Neural cell (in vitro differentiated cells): ENCODE measurements around the gene KL. TPM values are rescaled to one million over a fixed set of nuclear protein-coding genes. Genes with fewer than 3 reads are reported as not detected.

ENCODE experiments used
- H2AFZ ChIP-seq: fragments of 200-600, 300-800 bp; sonication (generic), shearing (Covaris generic); 2 replicates; pipeline ENCODE4 v1.6.0; 2014; ENCODE audit warnings: low read depth, mild to moderate bottlenecking, antibody characterized with exemption, low read length, moderate library complexity
- H3F3A ChIP-seq: fragments of 200-600 bp; shearing (Covaris generic); 2 replicates; pipeline ENCODE4 v1.6.1; 2016; ENCODE audit warnings: mild to moderate bottlenecking, moderate library complexity, mixed read lengths, antibody characterized with exemption, low read length; ENCODE audit not compliant: insufficient read depth, poor library complexity, severe bottlenecking
- H3K27ac ChIP-seq: fragments of 200-600, 300-800 bp; sonication (generic), shearing (Covaris generic); 2 replicates; pipeline ENCODE4 v1.5.1; 2014; ENCODE audit warnings: mild to moderate bottlenecking, low read length, moderate library complexity
- H3K27me3 ChIP-seq: fragments of 300-800, 200-600 bp; sonication (generic), shearing (Covaris generic); 2 replicates; pipeline ENCODE4 v1.6.0; 2014; ENCODE audit warnings: mild to moderate bottlenecking, low read depth, low read length, moderate library complexity; ENCODE audit not compliant: insufficient read depth
- H3K36me3 ChIP-seq: fragments of 300-800, 200-600 bp; sonication (generic), shearing (Covaris generic); 2 replicates; pipeline ENCODE4 v1.5.1; 2014; ENCODE audit warnings: mild to moderate bottlenecking, antibody characterized with exemption, low read length, moderate library complexity; ENCODE audit not compliant: insufficient read depth
- H3K4me2 ChIP-seq: fragments of 300-800, 200-600 bp; sonication (generic), shearing (Covaris generic); 2 replicates; pipeline ENCODE4 v1.6.0; 2014; ENCODE audit warnings: mild to moderate bottlenecking, low read length
- H3K4me3 ChIP-seq: fragments of 300-800, 200-600 bp; sonication (generic), shearing (Covaris generic); 2 replicates; pipeline ENCODE4 v1.5.1; 2014; ENCODE audit warnings: mild to moderate bottlenecking, low read length, moderate library complexity
- H3K79me2 ChIP-seq: fragments of 200-600 bp; shearing (Covaris generic); replicated peaks from 2 replicates; pipeline ENCODE4 v1.6.0; 2014; ENCODE audit warnings: mild to moderate bottlenecking, low read length, moderate library complexity; ENCODE audit not compliant: insufficient read depth
- H3K9ac ChIP-seq: fragments of 300-800, 200-600 bp; sonication (generic), shearing (Covaris generic); 2 replicates; pipeline ENCODE4 v1.6.1; 2016; ENCODE audit warnings: mild to moderate bottlenecking, low read length, mixed read lengths
- H3K9me2 ChIP-seq: fragments of 200-600 bp; shearing (Covaris generic); 2 replicates; pipeline ENCODE4 v1.6.1; 2016; ENCODE audit warnings: mild to moderate bottlenecking, low read length, mixed read lengths; ENCODE audit not compliant: insufficient read depth
- H3K9me3 ChIP-seq: fragments of 200-600, 300-800 bp; sonication (generic), shearing (Covaris generic); 2 replicates; pipeline ENCODE4 v1.6.1; 2016; ENCODE audit warnings: mild to moderate bottlenecking, mixed run types, low read length, moderate library complexity, mixed read lengths
- H4K20me1 ChIP-seq: fragments of 200-600 bp; shearing (Covaris generic); 2 replicates; pipeline ENCODE4 v1.6.1; 2016; ENCODE audit warnings: mild to moderate bottlenecking, mixed run types; ENCODE audit not compliant: insufficient read depth
- EP300 ChIP-seq: fragments of 450-650 bp; conservative IDR thresholded peaks from 2 replicates; pipeline ENCODE4 v1.6.1; 2014; ENCODE audit warnings: antibody characterized with exemption, mild to moderate bottlenecking, moderate library complexity; ENCODE audit not compliant: poor library complexity, severe bottlenecking
- EZH2 ChIP-seq: fragments of 200-600, 300-800 bp; shearing (Covaris generic), sonication (generic); IDR thresholded peaks from 2 replicates; pipeline ENCODE4 v1.6.1; 2014; ENCODE audit warnings: antibody characterized with exemption, low read length, borderline replicate concordance, mild to moderate bottlenecking; ENCODE audit not compliant: insufficient read depth, poor library complexity, severe bottlenecking
- MXI1 ChIP-seq: fragments of 450-650 bp; conservative IDR thresholded peaks from 2 replicates; pipeline ENCODE4 v1.6.1; 2014; ENCODE audit warnings: antibody characterized with exemption, mild to moderate bottlenecking; ENCODE audit not compliant: poor library complexity, severe bottlenecking
- POLR2AphosphoS5 ChIP-seq: IDR thresholded peaks from 2 replicates; pipeline ENCODE4 v1.6.1; 2012
- RAD21 ChIP-seq: fragments of 450-650 bp; conservative IDR thresholded peaks from 2 replicates; pipeline ENCODE4 v1.6.1; 2014; ENCODE audit warnings: antibody characterized with exemption, mild to moderate bottlenecking, moderate library complexity
- REST ChIP-seq: IDR thresholded peaks from 2 replicates; pipeline ENCODE4 v1.6.1; 2012; ENCODE audit warnings: borderline replicate concordance
- SMC3 ChIP-seq: fragments of 450-650 bp; conservative IDR thresholded peaks from 2 replicates; pipeline ENCODE4 v1.6.1; 2014; ENCODE audit warnings: antibody characterized with exemption, mild to moderate bottlenecking, moderate library complexity; ENCODE audit not compliant: poor library complexity
- TAF1 ChIP-seq: IDR thresholded peaks from 2 replicates; pipeline ENCODE4 v1.6.1; 2012; ENCODE audit warnings: low read depth
- polyA plus RNA-seq: library from polyadenylated mRNA; depleted of rRNA; stranded (reverse); fragments of >200 nt; gene quantifications from 2 replicates; pipeline ENCODE4 v1.2.3, GENCODE V29; 2014
- TF ChIP-seq, protein P1 (sequence below): fragments of 450-650 bp; IDR thresholded peaks from 2 replicates; pipeline ENCODE4 v1.5.1; 2014; ENCODE audit warnings: antibody characterized with exemption, mild to moderate bottlenecking, moderate library complexity; ENCODE audit not compliant: poor library complexity, severe bottlenecking

Gene KL
- polyA plus RNA-seq, 1 donor from 2014 or later: 0.09 TPM

DNA sequence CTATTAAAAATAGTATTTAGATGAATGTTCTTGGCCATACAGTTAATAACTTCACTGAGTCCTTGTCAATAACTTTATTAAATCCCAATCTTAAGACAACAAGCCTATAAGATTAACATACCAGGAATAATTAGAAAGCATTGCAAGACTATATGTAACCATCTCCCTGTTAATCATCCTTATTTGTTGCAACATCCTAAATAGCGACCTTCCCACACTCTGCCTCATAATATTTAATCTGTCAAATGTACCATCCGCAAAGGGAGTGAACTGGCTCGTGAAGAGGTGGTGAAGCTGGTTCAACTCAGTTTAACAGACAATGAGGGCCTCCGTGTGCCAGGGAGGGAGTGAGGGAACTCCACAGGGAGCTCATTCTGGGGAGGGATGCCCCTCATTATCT lies 33.9 kb downstream of the KL start:
- Histone ChIP-seq H3F3A (no peaks in the 10 kb centered on the region), H3K27ac (no peak overlapping the region), H4K20me1 (no peaks in the 10 kb centered on the region), H3K9me3 (no peaks in the 10 kb centered on the region), H3K36me3 (no peaks in the 10 kb centered on the region), H3K79me2 (no peaks in the 10 kb centered on the region), H3K9me2 (no peaks in the 10 kb centered on the region), H3K4me3 (no peak overlapping the region), H2AFZ (no peak overlapping the region), H3K27me3 (no peaks in the 10 kb centered on the region), H3K4me2 (no peak overlapping the region), H3K9ac (no peak overlapping the region)
- TF ChIP-seq EP300 (no peak), SMC3 (no peak), REST (no peak), POLR2AphosphoS5 (no peak), MXI1 (no peak), RAD21 (no peak), EZH2 (no peak)
- TF ChIP-seq, protein P1, sequence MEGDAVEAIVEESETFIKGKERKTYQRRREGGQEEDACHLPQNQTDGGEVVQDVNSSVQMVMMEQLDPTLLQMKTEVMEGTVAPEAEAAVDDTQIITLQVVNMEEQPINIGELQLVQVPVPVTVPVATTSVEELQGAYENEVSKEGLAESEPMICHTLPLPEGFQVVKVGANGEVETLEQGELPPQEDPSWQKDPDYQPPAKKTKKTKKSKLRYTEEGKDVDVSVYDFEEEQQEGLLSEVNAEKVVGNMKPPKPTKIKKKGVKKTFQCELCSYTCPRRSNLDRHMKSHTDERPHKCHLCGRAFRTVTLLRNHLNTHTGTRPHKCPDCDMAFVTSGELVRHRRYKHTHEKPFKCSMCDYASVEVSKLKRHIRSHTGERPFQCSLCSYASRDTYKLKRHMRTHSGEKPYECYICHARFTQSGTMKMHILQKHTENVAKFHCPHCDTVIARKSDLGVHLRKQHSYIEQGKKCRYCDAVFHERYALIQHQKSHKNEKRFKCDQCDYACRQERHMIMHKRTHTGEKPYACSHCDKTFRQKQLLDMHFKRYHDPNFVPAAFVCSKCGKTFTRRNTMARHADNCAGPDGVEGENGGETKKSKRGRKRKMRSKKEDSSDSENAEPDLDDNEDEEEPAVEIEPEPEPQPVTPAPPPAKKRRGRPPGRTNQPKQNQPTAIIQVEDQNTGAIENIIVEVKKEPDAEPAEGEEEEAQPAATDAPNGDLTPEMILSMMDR: no peak

DNA sequence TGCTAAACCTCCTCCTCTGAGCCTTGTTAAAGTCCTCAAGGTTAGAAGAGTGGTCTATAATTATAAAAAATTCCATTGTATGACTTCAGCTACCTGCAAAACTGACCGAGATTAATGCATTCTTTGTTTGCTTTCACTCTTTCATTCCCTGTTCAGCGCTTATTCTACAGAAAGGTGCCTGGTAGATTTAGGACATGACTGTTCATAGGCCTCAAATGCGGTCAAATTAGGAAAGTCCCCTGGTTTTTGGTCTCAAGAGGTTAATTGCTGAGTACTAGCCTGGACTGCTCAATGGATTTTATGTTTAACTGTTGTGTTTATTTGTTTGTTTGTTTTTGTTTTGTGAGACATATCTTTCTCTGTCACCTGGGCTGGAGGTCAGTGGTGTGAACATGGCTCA lies 35.4 kb downstream of the KL start:
- Histone ChIP-seq H3K4me2 (no peak overlapping the region), H3K27ac (no peak overlapping the region), H3K4me3 (no peak overlapping the region), H3F3A (no peaks in the 10 kb centered on the region), H3K27me3 (no peaks in the 10 kb centered on the region), H3K9me2 (no peaks in the 10 kb centered on the region), H4K20me1 (no peaks in the 10 kb centered on the region), H2AFZ (no peak overlapping the region), H3K36me3 (no peaks in the 10 kb centered on the region), H3K9me3 (no peaks in the 10 kb centered on the region), H3K9ac (no peak overlapping the region), H3K79me2 (no peaks in the 10 kb centered on the region)
- no peak for TF ChIP-seq EZH2
- no peak for TF ChIP-seq EP300
- no peak for TF ChIP-seq SMC3
- TF ChIP-seq POLR2AphosphoS5: no peak
- TF ChIP-seq MXI1: no peak
- TF ChIP-seq RAD21: no peak
- TF ChIP-seq, protein P1: no peak
- TF ChIP-seq TAF1: no peak
- no peak for TF ChIP-seq REST
